ENCODE results near the gene POU6F2. TPM values are rescaled to one million over a fixed set of nuclear protein-coding genes. Genes with fewer than 3 reads are reported as not detected.

Gene POU6F2
- total RNA-seq, 1 donor from 2014 or later: 34.7 TPM

DNA sequence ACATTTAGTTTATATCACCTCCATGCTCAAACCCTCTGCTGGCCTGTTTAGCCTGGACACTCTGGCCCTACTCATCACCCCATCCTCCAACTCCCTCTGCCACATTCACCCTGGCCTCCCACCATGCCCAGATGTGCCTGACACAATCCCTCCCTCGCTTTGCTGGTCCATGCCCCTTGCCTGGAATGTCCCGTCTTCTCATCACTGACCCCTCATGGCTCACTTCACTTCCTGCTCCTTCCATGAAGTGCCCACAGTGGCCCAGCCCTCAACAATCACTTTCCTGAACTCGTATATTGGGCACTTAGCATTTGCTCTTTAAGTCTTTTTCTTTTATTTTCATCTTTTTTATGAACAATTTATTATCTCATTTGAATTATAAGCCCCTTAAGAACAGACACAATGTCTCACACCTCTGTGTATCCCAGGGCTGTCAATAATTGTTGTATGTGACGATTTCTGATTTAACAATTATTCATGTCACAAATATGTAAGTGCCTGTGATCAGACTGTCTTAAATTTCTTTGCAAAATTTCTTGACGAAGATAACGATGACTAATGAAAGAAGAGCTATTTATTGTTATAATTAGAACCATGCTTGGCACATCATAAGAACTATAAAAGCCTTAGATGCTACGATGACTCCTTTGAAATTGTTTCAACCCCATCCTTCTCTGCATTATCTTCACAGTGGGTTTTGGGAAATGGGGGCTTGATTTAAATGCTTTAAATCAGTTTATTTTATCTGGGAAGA is 378.6 kb downstream of the POU6F2 start:
- no peak for TF ChIP-seq CTCF (IDR thresholded peaks at IDR 0.05; ENCODE audit: partially characterized antibody, unreplicated experiment)
- H3K36me3 Mint-ChIP-seq (ENCODE audit: unreplicated experiment): no peaks in the 10 kb centered on the region
- H3K4me3 Mint-ChIP-seq (ENCODE audit: unreplicated experiment): no peak overlapping the region
- no peak overlapping the region for H3K27ac Mint-ChIP-seq (ENCODE audit: unreplicated experiment)
- peaks cover 2% of the 10 kb centered on the region for H3K9me3 Mint-ChIP-seq (ENCODE audit: unreplicated experiment)
- no peaks in the 10 kb centered on the region for H3K27me3 Mint-ChIP-seq (ENCODE audit: unreplicated experiment)
- peaks cover 8% of the 10 kb centered on the region for H3K4me1 Mint-ChIP-seq (ENCODE audit: low read depth, unreplicated experiment)
- no peak for DNase-seq

DNA sequence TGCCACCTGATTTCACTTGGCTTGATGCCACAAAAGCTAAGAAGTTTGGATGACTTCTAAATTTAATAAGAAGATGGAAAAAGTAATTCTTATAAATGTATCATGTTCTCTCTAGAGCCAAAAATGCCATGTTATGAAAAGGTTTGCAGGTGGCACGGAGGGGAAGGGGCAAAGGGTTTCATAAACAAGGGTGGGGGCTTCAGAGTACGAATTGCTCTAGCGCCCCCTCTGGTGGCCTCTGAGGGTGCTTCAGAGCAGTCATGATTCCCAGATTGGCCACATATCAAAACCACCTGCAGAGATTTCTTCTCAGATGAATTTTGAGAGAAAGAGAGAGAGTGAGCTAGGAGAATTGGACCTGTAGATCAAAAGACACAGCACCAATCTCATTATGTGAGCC is 379.9 kb downstream of the POU6F2 start:
- H3K4me3 Mint-ChIP-seq (ENCODE audit: unreplicated experiment): no peak overlapping the region
- peaks cover 4% of the 10 kb centered on the region for H3K9me3 Mint-ChIP-seq (ENCODE audit: unreplicated experiment)
- DNase-seq: peak; percentile 52
- H3K4me1 Mint-ChIP-seq (ENCODE audit: low read depth, unreplicated experiment): peaks cover 11% of the 10 kb centered on the region
- H3K27ac Mint-ChIP-seq (ENCODE audit: unreplicated experiment): no peak overlapping the region
- no peaks in the 10 kb centered on the region for H3K36me3 Mint-ChIP-seq (ENCODE audit: unreplicated experiment)
- H3K27me3 Mint-ChIP-seq (ENCODE audit: unreplicated experiment): no peaks in the 10 kb centered on the region
- TF ChIP-seq CTCF (IDR thresholded peaks at IDR 0.05; ENCODE audit: partially characterized antibody, unreplicated experiment): peak; percentile 71

DNA sequence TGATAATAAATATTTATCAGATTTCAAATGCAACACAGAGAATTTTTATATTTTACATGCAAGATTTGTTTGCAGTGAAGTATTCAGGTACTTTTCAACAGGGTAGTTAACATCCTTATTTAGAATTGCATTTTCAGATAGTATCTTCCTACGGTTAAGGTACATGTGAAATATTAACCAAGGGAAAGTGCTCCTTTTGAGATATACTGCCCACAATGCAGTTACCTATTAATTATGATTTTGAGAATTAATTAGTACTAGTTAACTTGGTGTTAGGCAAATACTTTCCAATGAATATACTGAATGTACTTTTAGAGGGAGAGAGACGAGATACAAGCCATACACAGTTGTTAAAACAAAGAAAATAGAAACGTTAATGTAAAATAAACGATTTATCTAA is 382.3 kb downstream of the POU6F2 start:
- Mint-ChIP-seq H3K27me3 (ENCODE audit: unreplicated experiment) (no peaks in the 10 kb centered on the region), H3K4me3 (ENCODE audit: unreplicated experiment) (no peak overlapping the region), H3K27ac (ENCODE audit: unreplicated experiment) (no peak overlapping the region), H3K4me1 (ENCODE audit: low read depth, unreplicated experiment) (peaks cover 8% of the 10 kb centered on the region), H3K9me3 (ENCODE audit: unreplicated experiment) (peaks cover 4% of the 10 kb centered on the region), H3K36me3 (ENCODE audit: unreplicated experiment) (no peaks in the 10 kb centered on the region)
- TF ChIP-seq CTCF (IDR thresholded peaks at IDR 0.05; ENCODE audit: partially characterized antibody, unreplicated experiment): no peak
- no peak for DNase-seq

- Mint-ChIP-seq H3K4me1 (ENCODE audit: low read depth, unreplicated experiment) (peaks cover 8% of the 10 kb centered on the region), H3K36me3 (ENCODE audit: unreplicated experiment) (peaks cover 2% of the 10 kb centered on the region), H3K9me3 (ENCODE audit: unreplicated experiment) (peaks cover 4% of the 10 kb centered on the region), H3K27ac (ENCODE audit: unreplicated experiment) (no peak overlapping the region), H3K4me3 (ENCODE audit: unreplicated experiment) (no peak overlapping the region), H3K27me3 (ENCODE audit: unreplicated experiment) (no peaks in the 10 kb centered on the region)
- no peak for DNase-seq
- TF ChIP-seq CTCF (IDR thresholded peaks at IDR 0.05; ENCODE audit: partially characterized antibody, unreplicated experiment): no peak
Observed at GRCh38 chr7:39360766-39361165, 383.1 kb downstream of the POU6F2 start.

GRCh38 chr7:39365751-39366295 is 388.1 kb downstream of the POU6F2 start:
- Mint-ChIP-seq H3K4me3 (ENCODE audit: unreplicated experiment) (no peak overlapping the region), H3K9me3 (ENCODE audit: unreplicated experiment) (peaks cover 3% of the 10 kb centered on the region), H3K4me1 (ENCODE audit: low read depth, unreplicated experiment) (peaks cover 8% of the 10 kb centered on the region), H3K36me3 (ENCODE audit: unreplicated experiment) (peaks cover 11% of the 10 kb centered on the region), H3K27me3 (ENCODE audit: unreplicated experiment) (no peaks in the 10 kb centered on the region), H3K27ac (ENCODE audit: unreplicated experiment) (no peak overlapping the region)
- no peak for TF ChIP-seq CTCF (IDR thresholded peaks at IDR 0.05; ENCODE audit: partially characterized antibody, unreplicated experiment)
- DNase-seq: no peak
